Endothelial cell of umbilical vein (primary cell): ENCODE results near the gene AMPD1. TPM values are rescaled to one million over a fixed set of nuclear protein-coding genes. Genes with fewer than 3 reads are reported as not detected.

Experiments used
- BruUV-seq: library from RNA; stranded (reverse); fragments of 400-500 nt; replicated peaks from 2 replicates; lab custom pipeline; 2021; lab: Mats Ljungman, UMichigan
- CTCF ChIA-PET: fragments of 300-600, 350-600 bp; sonication (Branson Sonifier 250); formaldehyde crosslinking; loops from one replicate; lab custom pipeline; 2021; ENCODE audit warnings: antibody characterized with exemption, inconsistent platforms; lab: Charles Lee
- POLR2A ChIA-PET: fragments of 300-600, 350-600 bp; sonication (Branson Sonifier 250); formaldehyde crosslinking; loops from one replicate; lab custom pipeline; 2021; ENCODE audit warnings: antibody characterized with exemption, inconsistent platforms; lab: Charles Lee
- DNase-seq: peaks from one replicate; pipeline ENCODE4 v3.0.0-alpha.2; 2011; ENCODE audit warnings: low read depth, low spot score
- FAIRE-seq: peaks from 2 replicates; lab custom pipeline; 2011; peaks lifted over from hg19 to GRCh38; lab: Jason Lieb, UNC
- H2AFZ ChIP-seq: 2 replicates; pipeline ENCODE4 v1.6.0; 2012; ENCODE audit warnings: low read depth, low read length, control low read depth, inconsistent platforms
- H3K27ac ChIP-seq: 2 replicates; pipeline ENCODE4 v1.5.1; 2011; ENCODE audit warnings: low read depth, mild to moderate bottlenecking, control low read depth, low read length, moderate library complexity; ENCODE audit not compliant: insufficient read depth
- H3K27me3 ChIP-seq, 2 experiments: 2 replicates each; pipeline versions ENCODE4 v1.6.0 to v1.6.1; 2011; ENCODE audit warnings: low read length in 2 of 2, mixed read lengths in 1 of 2; ENCODE audit not compliant: control insufficient read depth in 2 of 2, insufficient read depth in 2 of 2
- H3K36me3 ChIP-seq, 2 experiments: 2 replicates in 1 of 2; 3 replicates in 1 of 2; pipeline ENCODE4 v1.5.1; 2011; ENCODE audit warnings: low read length in 2 of 2, mild to moderate bottlenecking in 1 of 2, moderate library complexity in 1 of 2; ENCODE audit not compliant: control insufficient read depth in 2 of 2, insufficient read depth in 2 of 2; ENCODE audit errors: extremely low read depth in 1 of 2
- H3K4me1 ChIP-seq: 3 replicates; pipeline ENCODE4 v1.5.1; 2011; ENCODE audit warnings: mild to moderate bottlenecking, low read length; ENCODE audit not compliant: control insufficient read depth, insufficient read depth; ENCODE audit errors: extremely low read depth
- H3K4me2 ChIP-seq: 2 replicates; pipeline ENCODE4 v1.6.1; 2011; ENCODE audit warnings: low read length, control low read depth, mixed read lengths; ENCODE audit not compliant: insufficient read depth
- H3K4me3 ChIP-seq, 3 experiments: fragments of 200-600 bp in 1 of 3; sonication (generic), shearing (Covaris generic) in 1 of 3; replicated peaks in 1 of 3; 2 replicates each; pipeline ENCODE4 v1.5.1; 2011 to 2016; ENCODE audit warnings: control low read depth in 3 of 3, low read length in 3 of 3, mild to moderate bottlenecking in 2 of 3, inconsistent platforms in 1 of 3, low read depth in 1 of 3, moderate library complexity in 1 of 3; ENCODE audit not compliant: insufficient read depth in 1 of 3
- H3K79me2 ChIP-seq: 2 replicates; pipeline ENCODE4 v1.6.0; 2012; ENCODE audit warnings: low read length, inconsistent platforms; ENCODE audit not compliant: control insufficient read depth, insufficient read depth
- H3K9ac ChIP-seq: replicated peaks from 2 replicates; pipeline ENCODE3; 2011; ENCODE audit warnings: low read length, control low read depth; ENCODE audit not compliant: insufficient read depth; ENCODE audit errors: extremely low read depth
- H3K9me1 ChIP-seq: replicated peaks from 3 replicates; pipeline ENCODE4 v1.6.0; 2011; ENCODE audit warnings: mild to moderate bottlenecking, low read length; ENCODE audit not compliant: control insufficient read depth, insufficient read depth; ENCODE audit errors: extremely low read depth
- H3K9me3 ChIP-seq: replicated peaks from 2 replicates; pipeline ENCODE4 v1.5.1; 2012; ENCODE audit warnings: low read length, inconsistent platforms; ENCODE audit not compliant: control insufficient read depth, insufficient read depth
- H4K20me1 ChIP-seq: replicated peaks from 2 replicates; pipeline ENCODE3; 2011; ENCODE audit warnings: mild to moderate bottlenecking, low read length; ENCODE audit not compliant: control insufficient read depth, insufficient read depth; ENCODE audit errors: extremely low read depth
- CTCF ChIP-seq, 2 donors: IDR thresholded peaks; 1 replicate in 1 of 2; 2 replicates in 1 of 2; pipeline ENCODE4 v1.5.1; 2011; ENCODE audit warnings: low read length in 2 of 2, mild to moderate bottlenecking in 2 of 2, moderate library complexity in 2 of 2, control low read depth in 1 of 2, inconsistent platforms in 1 of 2, low read depth in 1 of 2; ENCODE audit not compliant: insufficient read depth in 1 of 2; ENCODE audit errors: extremely low read depth in 1 of 2
- EZH2 ChIP-seq: IDR thresholded peaks from 2 replicates; pipeline ENCODE4 v1.6.1; 2012; ENCODE audit warnings: borderline replicate concordance, low read depth, mild to moderate bottlenecking, moderate library complexity, low read length, inconsistent platforms; ENCODE audit not compliant: severe bottlenecking
- FOS ChIP-seq: IDR thresholded peaks from 2 replicates; pipeline ENCODE4 v1.6.1; 2011; ENCODE audit warnings: mild to moderate bottlenecking, low read length, moderate library complexity, borderline replicate concordance; ENCODE audit not compliant: insufficient read depth
- JUN ChIP-seq: IDR thresholded peaks from 2 replicates; pipeline ENCODE4 v1.6.1; 2011; ENCODE audit warnings: borderline replicate concordance, low read depth; ENCODE audit not compliant: insufficient read length, insufficient read depth
- MAX ChIP-seq: IDR thresholded peaks from 2 replicates; pipeline ENCODE4 v1.6.1; 2011; ENCODE audit not compliant: insufficient read depth, insufficient read length
- MYC ChIP-seq: IDR thresholded peaks from one replicate; pipeline ENCODE4 v1.6.1; 2011; ENCODE audit warnings: mild to moderate bottlenecking, low read depth, low read length
- POLR2A ChIP-seq: IDR thresholded peaks from 2 replicates; pipeline ENCODE4 v1.6.1; 2012; ENCODE audit warnings: low read depth, mild to moderate bottlenecking, control low read depth, low read length
- POLR2AphosphoS5 ChIP-seq: IDR thresholded peaks from 2 replicates; pipeline ENCODE4 v1.6.1; 2012; ENCODE audit warnings: low read depth, mild to moderate bottlenecking, control low read depth, low read length, moderate library complexity; ENCODE audit not compliant: insufficient read depth
- dilution Hi-C: fragments of 300-500 bp; cut with MboI; formaldehyde crosslinking; loops from one replicate; pipeline ENCODE4 v1.15.0; 2019; ENCODE audit warnings: low sequenced_read_pairs; ENCODE audit not compliant: extremely low pct_ligation_motif_present
- intact Hi-C: fragments of 100-400 bp; cut with micrococcal nuclease; formaldehyde crosslinking; loops from one replicate; pipeline ENCODE4 v1.10.0; 2022
- polyA plus RNA-seq, 4 experiments: library from polyadenylated mRNA; depleted of rRNA in 3 of 4; stranded (reverse) in 3 of 4; unstranded in 1 of 4; fragments of >200 nt; gene quantifications; 2 replicates each; pipeline versions ENCODE4 v1.2.1 to v1.2.3, GENCODE V29; 2011 to 2012; ENCODE audit warnings: missing spikeins in 1 of 4
- total RNA-seq: library from RNA; stranded (reverse); gene quantifications from 2 replicates; pipeline ENCODE4 v1.2.3, GENCODE V29; 2021

Gene AMPD1
- total and polyA plus RNA-seq, 2 donors (not counting 3 experiments of a cell fraction or from before 2014, with no cell fraction given): not detected

- Histone ChIP-seq H3K4me2 (no peak overlapping the region), H4K20me1 (no peaks in the 10 kb centered on the region), H3K79me2 (peaks cover 34% of the 10 kb centered on the region), H3K27me3 (no peaks in the 10 kb centered on the region), H3K9ac (no peak overlapping the region), H3K4me3 (no peak overlapping the region), H3K9me1 (no peaks in the 10 kb centered on the region), H3K4me1 (peaks cover 12% of the 10 kb centered on the region), H3K9me3 (no peaks in the 10 kb centered on the region), H3K27ac (no peak overlapping the region), H3K36me3 (peaks cover 18 to 41% of the 10 kb centered on the region in 2 experiments), H2AFZ (no peak overlapping the region)
- BruUV-seq: no TSS peak
- intact Hi-C loops (loop anchor here (10.0 kb wide), 1 partner anchor 306 kb away; no protein-coding TSS in a partner anchor), dilution Hi-C loops (no loop called here)
- DNase-seq (no peak), FAIRE-seq (no peak)
- ChIA-PET CTCF (interaction anchor here (1.3 kb wide), 1 partner anchor 363 kb away, joined by 7 read pairs; no protein-coding TSS in a partner anchor), POLR2A (interaction anchor here (0.6 kb wide), 1 partner anchor 550 kb away, joined by 4 read pairs; no protein-coding TSS in a partner anchor)
- TF ChIP-seq MAX: no peak
- TF ChIP-seq JUN: no peak
- no peak for TF ChIP-seq EZH2
- TF ChIP-seq FOS: no peak
- no peak for TF ChIP-seq POLR2AphosphoS5
- no peak for TF ChIP-seq CTCF (IDR thresholded peaks at IDR 0.05; ENCODE audit: extremely low read depth in 1 of 2, insufficient read depth in 1 of 2, low read depth in 1 of 2, low read length in 2 of 2)
- no peak for TF ChIP-seq MYC
- TF ChIP-seq POLR2A: no peak
These were observed 15.0 kb upstream of the AMPD1 start for GRCh38 chr1:114710360-114710759.
